Measurements from ENCODE around the gene ITIH6. TPM values are rescaled to one million over a fixed set of nuclear protein-coding genes. Genes with fewer than 3 reads are reported as not detected.
"Not testable (repeated sequence)": the region's sequence is repeated elsewhere in the genome, so short reads cannot be mapped to it uniquely, and the experiment has no call there.

The ITIH6 gene
- total and polyA plus RNA-seq, 4 experiments from 2014 or later, result not detected

DNA sequence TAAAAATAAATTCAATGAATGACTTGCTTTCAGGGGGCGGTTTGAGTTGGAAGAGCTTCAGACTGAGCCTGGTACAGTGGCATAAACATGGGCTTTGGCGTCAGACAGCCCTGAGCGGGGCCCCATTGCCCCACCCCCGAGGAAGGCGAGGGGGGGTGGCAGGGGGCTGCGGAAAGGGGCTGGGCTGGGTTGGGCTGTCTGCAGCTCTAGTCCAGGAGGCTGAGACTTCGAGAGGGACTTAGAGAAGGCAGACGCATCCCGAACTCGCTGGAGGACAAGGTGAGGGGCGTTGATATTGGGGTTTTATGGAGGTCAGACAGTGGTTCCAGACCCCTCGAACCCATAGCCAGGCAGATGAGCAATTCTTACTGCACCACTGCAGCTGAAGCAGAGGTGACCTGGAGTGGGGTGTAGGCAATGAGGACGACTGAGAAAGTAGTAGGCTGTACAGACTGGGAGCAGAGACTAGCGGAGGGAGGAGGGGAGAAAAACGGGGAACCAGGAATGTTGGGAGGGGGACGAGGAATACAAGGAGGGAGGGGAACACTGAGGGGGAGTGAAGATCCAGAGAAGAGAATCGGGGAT is 9.6 kb upstream of the ITIH6 start, which contains the start of gene MAGED2:
MAGED2 (plus strand) TSS at position 222 of the 585 bp plus-strand sequence. CDS start 1,587 bp downstream, outside the sequence.
- DNase-seq, result peak; percentile 43 to 65 (median 45)
- peak within 1 kb of the TSS; percentile 65 to 86 for H3K4me3 ChIP-seq (ENCODE audit: low read length in 2 of 2)
- peaks cover 0 to 7% (median 0%) of the 10 kb centered on the region in 8 donors for H3K9me3 Mint-ChIP-seq
- ChIA-PET POLR2A (ENCODE audit: partially characterized antibody) (interaction anchor here (0.7 to 3.2 kb wide), 5 partner anchors 167 to 1101 kb away, joined by 3 to 38 read pairs (median 4); partner anchors contain the start of genes APEX2 and PHF8), CTCF (ENCODE audit: partially characterized antibody) (no interaction called here)
- peak within 1 kb of the TSS; percentile 80 for H3K27ac ChIP-seq (ENCODE audit: low read depth, low read length)
- peaks cover 15% of the 10 kb centered on the region for H3K4me1 ChIP-seq (ENCODE audit: insufficient read depth, low read length)
- peaks cover 8 to 20% of the 10 kb centered on the region in 2 donors for H3K36me3 Mint-ChIP-seq
- H3K36me3 ChIP-seq (ENCODE audit: insufficient read depth, low read length), result peaks cover 21% of the 10 kb centered on the region
- no peaks in the 10 kb centered on the region for H3K27me3 Mint-ChIP-seq
- H3K27ac Mint-ChIP-seq, result peak within 1 kb of the TSS; percentile 96 to 99 (median 98)
- H3K4me3 Mint-ChIP-seq, result peak within 1 kb of the TSS; percentile 87 to 96 (median 95)
- H3K4me1 Mint-ChIP-seq, result peaks cover 10 to 28% (median 12%) of the 10 kb centered on the region in 4 donors
- intact Hi-C loops (cut with micrococcal nuclease), result loop anchor here (1.0 to 10.0 kb wide), 11 partner anchors 29 to 1583 kb away; partner anchors contain the start of genes APEX2, FAM120C, GNL3L and HUWE1
- no peaks in the 10 kb centered on the region for H3K9me3 ChIP-seq (ENCODE audit: control insufficient read depth in 1 of 2, low read length in 2 of 2)
- no peaks in the 10 kb centered on the region for H3K27me3 ChIP-seq (ENCODE audit: insufficient read depth, low read length)

- intact Hi-C loops (cut with micrococcal nuclease), result no loop called here
- no peaks in the 10 kb centered on the region for H3K36me3 ChIP-seq (ENCODE audit: insufficient read depth, low read length)
- Mint-ChIP-seq H3K4me1 (no peaks in the 10 kb centered on the region), H3K27ac (no peak overlapping the region), H3K9me3 (peaks cover 0 to 2% (median 0%) of the 10 kb centered on the region in 8 donors), H3K36me3 (no peaks in the 10 kb centered on the region), H3K4me3 (no peak overlapping the region), H3K27me3 (no peaks in the 10 kb centered on the region)
- no peak overlapping the region for H3K4me3 ChIP-seq (ENCODE audit: low read length in 2 of 2)
- ChIA-PET POLR2A (ENCODE audit: partially characterized antibody) (no interaction called here), CTCF (ENCODE audit: partially characterized antibody) (no interaction called here)
- H3K4me1 ChIP-seq (ENCODE audit: insufficient read depth, low read length), result no peaks in the 10 kb centered on the region
- DNase-seq, result no peak
- H3K9me3 ChIP-seq (ENCODE audit: control insufficient read depth in 1 of 2, low read length in 2 of 2), result no peaks in the 10 kb centered on the region
- H3K27me3 ChIP-seq (ENCODE audit: insufficient read depth, low read length), result no peaks in the 10 kb centered on the region
- no peak overlapping the region for H3K27ac ChIP-seq (ENCODE audit: low read depth, low read length)
Observed at GRCh38 chrX:54799046-54799445, 991 bp upstream of the ITIH6 start.

- H3K4me1 ChIP-seq (ENCODE audit: insufficient read depth, low read length), result no peaks in the 10 kb centered on the region
- Mint-ChIP-seq H3K36me3 (no peaks in the 10 kb centered on the region), H3K4me3 (no peak overlapping the region), H3K9me3 (no peaks in the 10 kb centered on the region), H3K27ac (peak overlapping the region in 1 of 7 donors; percentile 68), H3K4me1 (no peaks in the 10 kb centered on the region), H3K27me3 (peaks cover 0 to 2% of the 10 kb centered on the region in 2 donors)
- no peak for DNase-seq
- no peak overlapping the region for H3K4me3 ChIP-seq (ENCODE audit: low read length in 2 of 2)
- CTCF ChIA-PET (ENCODE audit: partially characterized antibody), result no interaction called here
- H3K27ac ChIP-seq (ENCODE audit: low read depth, low read length), result no peak overlapping the region
- no peaks in the 10 kb centered on the region for H3K27me3 ChIP-seq (ENCODE audit: insufficient read depth, low read length)
- intact Hi-C loops (cut with micrococcal nuclease), result no loop called here
- no peaks in the 10 kb centered on the region for H3K36me3 ChIP-seq (ENCODE audit: insufficient read depth, low read length)
- POLR2A ChIA-PET (ENCODE audit: partially characterized antibody), result no interaction called here
- no peaks in the 10 kb centered on the region for H3K9me3 ChIP-seq (ENCODE audit: control insufficient read depth in 1 of 2, low read length in 2 of 2)
Observed at GRCh38 chrX:54794795-54795194, 3.3 kb downstream of the ITIH6 start.

DNA sequence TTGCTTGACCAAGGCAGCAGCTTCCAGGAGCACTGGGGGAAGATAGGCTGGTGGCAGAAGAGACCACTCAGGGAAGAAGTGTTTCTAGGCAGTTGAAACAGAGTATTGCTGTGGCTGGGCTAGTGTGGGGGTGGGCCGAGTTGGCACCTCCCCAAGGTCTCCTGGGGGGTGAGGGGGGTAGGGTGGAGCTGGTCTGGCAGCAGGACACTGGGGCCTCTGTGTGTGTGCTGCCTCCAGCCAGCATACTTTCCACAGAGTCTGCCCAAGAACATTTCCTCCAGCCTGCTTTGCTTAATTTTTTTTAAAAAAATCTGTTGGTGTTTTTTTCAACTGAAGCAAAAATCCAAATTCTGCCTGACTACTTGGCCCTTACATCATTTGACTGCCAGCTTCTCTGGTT is 4.0 kb downstream of the ITIH6 start:
- H3K27me3 Mint-ChIP-seq, result peaks cover 0 to 2% of the 10 kb centered on the region in 2 donors
- no peaks in the 10 kb centered on the region for H3K9me3 ChIP-seq (ENCODE audit: control insufficient read depth in 1 of 2, low read length in 2 of 2)
- no peaks in the 10 kb centered on the region for H3K27me3 ChIP-seq (ENCODE audit: insufficient read depth, low read length)
- POLR2A ChIA-PET (ENCODE audit: partially characterized antibody), result no interaction called here
- no peaks in the 10 kb centered on the region for H3K4me1 Mint-ChIP-seq
- no peaks in the 10 kb centered on the region for H3K9me3 Mint-ChIP-seq
- intact Hi-C loops (cut with micrococcal nuclease), result no loop called here
- H3K4me3 Mint-ChIP-seq, result no peak overlapping the region
- no peak for DNase-seq
- H3K36me3 Mint-ChIP-seq, result no peaks in the 10 kb centered on the region
- H3K27ac Mint-ChIP-seq, result no peak overlapping the region
- CTCF ChIA-PET (ENCODE audit: partially characterized antibody), result no interaction called here
- H3K27ac ChIP-seq (ENCODE audit: low read depth, low read length), result no peak overlapping the region
- H3K4me3 ChIP-seq (ENCODE audit: low read length in 2 of 2), result no peak overlapping the region
- H3K4me1 ChIP-seq (ENCODE audit: insufficient read depth, low read length), result no peaks in the 10 kb centered on the region
- no peaks in the 10 kb centered on the region for H3K36me3 ChIP-seq (ENCODE audit: insufficient read depth, low read length)

- H3K4me3 Mint-ChIP-seq, result not testable (repeated sequence)
Observed at GRCh38 chrX:54789405-54789804, 8.7 kb downstream of the ITIH6 start.

GRCh38 chrX:54788446-54788845 is 9.6 kb downstream of the ITIH6 start:
- H3K36me3 ChIP-seq (ENCODE audit: insufficient read depth, low read length), result no peaks in the 10 kb centered on the region
- no peaks in the 10 kb centered on the region for H3K27me3 ChIP-seq (ENCODE audit: insufficient read depth, low read length)
- H3K9me3 ChIP-seq (ENCODE audit: control insufficient read depth in 1 of 2, low read length in 2 of 2), result no peaks in the 10 kb centered on the region
- Mint-ChIP-seq H3K4me3 (no peak overlapping the region), H3K36me3 (no peaks in the 10 kb centered on the region), H3K27ac (no peak overlapping the region), H3K4me1 (no peaks in the 10 kb centered on the region), H3K9me3 (no peaks in the 10 kb centered on the region), H3K27me3 (peaks cover 0 to 3% of the 10 kb centered on the region in 2 donors)
- no peak overlapping the region for H3K27ac ChIP-seq (ENCODE audit: low read depth, low read length)
- DNase-seq, result no peak
- POLR2A ChIA-PET (ENCODE audit: partially characterized antibody), result no interaction called here
- intact Hi-C loops (cut with micrococcal nuclease), result loop anchor here (5.0 kb wide), 1 partner anchor 541 kb away; no protein-coding TSS in a partner anchor
- no peaks in the 10 kb centered on the region for H3K4me1 ChIP-seq (ENCODE audit: insufficient read depth, low read length)
- CTCF ChIA-PET (ENCODE audit: partially characterized antibody), result no interaction called here
- no peak overlapping the region for H3K4me3 ChIP-seq (ENCODE audit: low read length in 2 of 2)

More at GRCh38 chrX:54789405-54789804, 8.7 kb downstream of the ITIH6 start:
- H3K4me3 ChIP-seq (ENCODE audit: low read length in 2 of 2); H3K27ac Mint-ChIP-seq; H3K36me3 ChIP-seq (ENCODE audit: insufficient read depth, low read length); H3K4me1 Mint-ChIP-seq; H3K9me3 Mint-ChIP-seq; DNase-seq; CTCF ChIA-PET (ENCODE audit: partially characterized antibody); H3K4me1 ChIP-seq (ENCODE audit: insufficient read depth, low read length); H3K36me3 Mint-ChIP-seq; POLR2A ChIA-PET (ENCODE audit: partially characterized antibody); H3K9me3 ChIP-seq (ENCODE audit: control insufficient read depth in 1 of 2, low read length in 2 of 2); H3K27me3 Mint-ChIP-seq; H3K27me3 ChIP-seq (ENCODE audit: insufficient read depth, low read length); H3K27ac ChIP-seq (ENCODE audit: low read depth, low read length): not testable (repeated sequence)
- intact Hi-C loops (cut with micrococcal nuclease), result loop anchor here (5.0 kb wide), 1 partner anchor 542 kb away; no protein-coding TSS in a partner anchor

DNA sequence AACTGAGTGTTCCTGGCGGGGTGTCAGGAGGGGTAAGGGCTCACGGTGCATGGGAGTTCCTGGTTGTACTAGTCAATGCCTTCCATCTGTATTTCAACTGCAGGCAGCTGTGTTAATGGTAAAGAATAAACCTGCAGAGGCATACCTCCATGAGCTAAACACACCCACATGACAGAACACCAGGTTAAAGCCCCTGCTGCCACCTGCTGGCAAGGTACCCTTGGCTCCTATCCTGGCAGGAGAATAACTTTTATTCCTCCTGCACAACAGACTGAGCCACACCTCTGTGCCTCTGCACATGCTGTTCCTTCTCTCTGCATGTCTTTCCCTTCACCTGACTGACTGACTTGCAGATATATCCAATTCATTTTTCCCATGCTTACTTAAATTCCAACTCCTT is 11.1 kb downstream of the ITIH6 start:
- Histone ChIP-seq H3K36me3 (ENCODE audit: insufficient read depth, low read length) (no peaks in the 10 kb centered on the region), H3K9me3 (ENCODE audit: control insufficient read depth in 1 of 2, low read length in 2 of 2) (no peaks in the 10 kb centered on the region), H3K4me3 (ENCODE audit: low read length in 2 of 2) (no peak overlapping the region), H3K27me3 (ENCODE audit: insufficient read depth, low read length) (no peaks in the 10 kb centered on the region), H3K4me1 (ENCODE audit: insufficient read depth, low read length) (no peaks in the 10 kb centered on the region), H3K27ac (ENCODE audit: low read depth, low read length) (no peak overlapping the region)
- H3K4me1 Mint-ChIP-seq, result no peaks in the 10 kb centered on the region
- ChIA-PET CTCF (ENCODE audit: partially characterized antibody) (interaction anchor here (0.6 to 1.8 kb wide), 4 partner anchors 145 to 539 kb away, joined by 3 to 9 read pairs (median 4); no protein-coding TSS in a partner anchor), POLR2A (ENCODE audit: partially characterized antibody) (interaction anchor here (2.9 kb wide), 1 partner anchor 148 kb away, joined by 13 read pairs; no protein-coding TSS in a partner anchor)
- no peak overlapping the region for H3K4me3 Mint-ChIP-seq
- H3K27me3 Mint-ChIP-seq, result peaks cover 0 to 3% of the 10 kb centered on the region in 2 donors
- no peaks in the 10 kb centered on the region for H3K9me3 Mint-ChIP-seq
- peak in 4 of 5 donors; percentile 23 to 41 (median 36) for DNase-seq
- no peaks in the 10 kb centered on the region for H3K36me3 Mint-ChIP-seq
- intact Hi-C loops (cut with micrococcal nuclease), result loop anchor here (1.0 to 5.0 kb wide), 3 partner anchors 147 to 540 kb away; no protein-coding TSS in a partner anchor
- no peak overlapping the region for H3K27ac Mint-ChIP-seq
